Bronchus fibroblast of lung (primary cell): ENCODE measurements around the gene GSDMA. TPM values are rescaled to one million over a fixed set of nuclear protein-coding genes. Genes with fewer than 3 reads are reported as not detected.

Source experiments
- total RNA-seq: library from RNA; depleted of rRNA; stranded (reverse); fragments of >200 nt; gene quantifications from 2 replicates; pipeline ENCODE4 v1.2.3, GENCODE V29; 2015

GSDMA gene, protein sequence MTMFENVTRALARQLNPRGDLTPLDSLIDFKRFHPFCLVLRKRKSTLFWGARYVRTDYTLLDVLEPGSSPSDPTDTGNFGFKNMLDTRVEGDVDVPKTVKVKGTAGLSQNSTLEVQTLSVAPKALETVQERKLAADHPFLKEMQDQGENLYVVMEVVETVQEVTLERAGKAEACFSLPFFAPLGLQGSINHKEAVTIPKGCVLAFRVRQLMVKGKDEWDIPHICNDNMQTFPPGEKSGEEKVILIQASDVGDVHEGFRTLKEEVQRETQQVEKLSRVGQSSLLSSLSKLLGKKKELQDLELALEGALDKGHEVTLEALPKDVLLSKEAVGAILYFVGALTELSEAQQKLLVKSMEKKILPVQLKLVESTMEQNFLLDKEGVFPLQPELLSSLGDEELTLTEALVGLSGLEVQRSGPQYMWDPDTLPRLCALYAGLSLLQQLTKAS
- total RNA-seq: not detected in 2 replicates

GRCh38 chr17:39962642-39963220 is at the start of gene GSDMA:
GSDMA (plus strand) TSS chr17:39963004; CDS start chr17:39965688, 2,684 bp downstream.

GRCh38 chr17:39927101-39927928 is 35.5 kb upstream of the GSDMA start, which contains the start of the genes LRRC3C and ORMDL3:
LRRC3C (plus strand) TSS chr17:39927732; CDS start chr17:39941524, 13,792 bp downstream.
ORMDL3 (minus strand) TSS chr17:39927601; CDS start chr17:39924203, 3,398 bp downstream.

DNA sequence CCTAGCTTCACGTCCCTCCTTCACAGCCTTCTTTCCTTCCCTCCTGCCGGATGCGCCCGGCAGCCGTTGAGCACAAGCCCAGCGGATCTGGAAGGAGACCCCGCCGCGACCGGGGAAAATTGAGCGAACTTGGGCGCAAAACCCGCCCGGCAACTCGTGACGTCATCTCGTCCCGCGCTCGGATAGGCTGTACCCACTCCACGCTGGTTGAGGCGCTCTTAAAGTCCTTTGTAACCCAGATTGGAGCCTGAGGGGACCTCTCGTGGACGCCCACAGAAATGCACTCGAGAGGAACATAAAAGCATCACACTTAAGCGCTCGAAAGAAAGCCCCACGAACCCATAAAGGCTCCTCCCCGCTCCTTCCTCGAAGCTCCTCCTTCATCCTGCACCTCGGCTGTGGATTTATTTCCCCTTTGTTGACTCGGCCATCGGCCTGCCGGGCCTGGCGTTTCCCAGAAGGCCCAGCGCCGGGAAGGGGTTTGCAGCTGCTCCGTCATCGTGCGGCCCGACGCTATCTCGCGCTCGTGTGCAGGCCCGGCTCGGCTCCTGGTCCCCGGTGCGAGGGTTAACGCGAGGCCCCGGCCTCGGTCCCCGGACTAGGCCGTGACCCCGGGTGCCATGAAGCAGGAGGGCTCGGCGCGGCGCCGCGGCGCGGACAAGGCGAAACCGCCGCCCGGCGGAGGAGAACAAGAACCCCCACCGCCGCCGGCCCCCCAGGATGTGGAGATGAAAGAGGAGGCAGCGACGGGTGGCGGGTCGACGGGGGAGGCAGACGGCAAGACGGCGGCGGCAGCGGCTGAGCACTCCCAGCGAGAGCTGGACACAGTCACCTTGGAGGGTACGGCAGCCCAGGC is 17.8 kb downstream of the GSDMA start, which contains the start of gene PSMD3:
Gene PSMD3, plus strand, starts transcription at position 457 of the 856 bp plus-strand sequence. Its CDS starts 164 bp downstream, at position 621.

DNA sequence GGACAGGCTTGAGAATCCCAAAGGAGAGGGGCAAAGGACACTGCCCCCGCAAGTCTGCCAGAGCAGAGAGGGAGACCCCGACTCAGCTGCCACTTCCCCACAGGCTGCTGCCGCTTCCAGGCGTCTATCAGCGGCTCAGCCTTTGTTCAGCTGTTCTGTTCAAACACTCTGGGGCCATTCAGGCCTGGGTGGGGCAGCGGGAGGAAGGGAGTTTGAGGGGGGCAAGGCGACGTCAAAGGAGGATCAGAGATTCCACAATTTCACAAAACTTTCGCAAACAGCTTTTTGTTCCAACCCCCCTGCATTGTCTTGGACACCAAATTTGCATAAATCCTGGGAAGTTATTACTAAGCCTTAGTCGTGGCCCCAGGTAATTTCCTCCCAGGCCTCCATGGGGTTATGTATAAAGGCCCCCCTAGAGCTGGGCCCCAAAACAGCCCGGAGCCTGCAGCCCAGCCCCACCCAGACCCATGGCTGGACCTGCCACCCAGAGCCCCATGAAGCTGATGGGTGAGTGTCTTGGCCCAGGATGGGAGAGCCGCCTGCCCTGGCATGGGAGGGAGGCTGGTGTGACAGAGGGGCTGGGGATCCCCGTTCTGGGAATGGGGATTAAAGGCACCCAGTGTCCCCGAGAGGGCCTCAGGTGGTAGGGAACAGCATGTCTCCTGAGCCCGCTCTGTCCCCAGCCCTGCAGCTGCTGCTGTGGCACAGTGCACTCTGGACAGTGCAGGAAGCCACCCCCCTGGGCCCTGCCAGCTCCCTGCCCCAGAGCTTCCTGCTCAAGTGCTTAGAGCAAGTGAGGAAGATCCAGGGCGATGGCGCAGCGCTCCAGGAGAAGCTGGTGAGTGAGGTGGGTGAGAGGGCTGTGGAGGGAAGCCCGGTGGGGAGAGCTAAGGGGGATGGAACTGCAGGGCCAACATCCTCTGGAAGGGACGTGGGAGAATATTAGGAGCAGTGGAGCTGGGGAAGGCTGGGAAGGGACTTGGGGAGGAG is 52.5 kb downstream of the GSDMA start, which contains the start of gene CSF3:
Gene CSF3, plus strand, starts transcription at position 436 of the 993 bp plus-strand sequence. Its CDS starts 35 bp downstream, at position 471.

Other genes starting within 250 kb of the GSDMA start
- gene MIEN1, start 232.5 kb upstream of the GSDMA start, total RNA-seq: 71.5 and 77.4 TPM in 2 replicates
- 0.45 and 0.84 TPM in 2 replicates for gene GRB7, start 225.1 kb upstream of the GSDMA start, total RNA-seq
- not detected in 2 replicates for gene IKZF3, start 98.7 kb upstream of the GSDMA start, total RNA-seq
- not detected in 2 replicates for gene ZPBP2, start 94.8 kb upstream of the GSDMA start, total RNA-seq
- 1.9 and 3.7 TPM in 2 replicates for gene GSDMB, start 44.4 kb upstream of the GSDMA start, total RNA-seq
- gene ORMDL3, start 35.4 kb upstream of the GSDMA start, total RNA-seq: 24.4 and 32.1 TPM in 2 replicates
- not detected in 2 replicates for gene LRRC3C, start 35.3 kb upstream of the GSDMA start, total RNA-seq
- gene PSMD3, start 17.8 kb downstream of the GSDMA start, total RNA-seq: 149 TPM in 2 replicates
- gene CSF3, start 52.4 kb downstream of the GSDMA start, total RNA-seq: 1.3 and 2.7 TPM in 2 replicates
- 86.4 and 90.4 TPM in 2 replicates for gene MED24, start 91.4 kb downstream of the GSDMA start, total RNA-seq
- gene THRA, start 100.0 kb downstream of the GSDMA start, total RNA-seq: 24.5 and 24.7 TPM in 2 replicates
- gene NR1D1, start 137.6 kb downstream of the GSDMA start, total RNA-seq: 1.3 and 1.8 TPM in 2 replicates
- gene MSL1, start 159.0 kb downstream of the GSDMA start, total RNA-seq: 36.1 and 46.1 TPM in 2 replicates
- 28.8 and 32.1 TPM in 2 replicates for gene CASC3, start 177.5 kb downstream of the GSDMA start, total RNA-seq
- 0.84 and 0.89 TPM in 2 replicates for gene RAPGEFL1, start 214.5 kb downstream of the GSDMA start, total RNA-seq